Measurements from ENCODE around the gene PRRT2.

The PRRT2 gene

GRCh38 chr16:29835926-29836325 lies 23.9 kb downstream of the PRRT2 start:
- DNase-seq (ENCODE audit: low spot score), result no peak

GRCh38 chr16:29836623-29837022 lies 24.6 kb downstream of the PRRT2 start:
- DNase-seq (ENCODE audit: low spot score), result no peak

- no peak for DNase-seq (ENCODE audit: low spot score)
These were observed 25.8 kb downstream of the PRRT2 start for GRCh38 chr16:29837841-29838240.

- no peak for DNase-seq (ENCODE audit: low spot score)
These were observed 27.8 kb downstream of the PRRT2 start for GRCh38 chr16:29839822-29840221.

- no peak for DNase-seq (ENCODE audit: low spot score)
These were observed 28.2 kb downstream of the PRRT2 start for GRCh38 chr16:29840240-29840639.

GRCh38 chr16:29841631-29842030 lies 29.6 kb downstream of the PRRT2 start:
- DNase-seq (ENCODE audit: low spot score), result no peak

- DNase-seq (ENCODE audit: low spot score), result no peak
These were observed 30.8 kb downstream of the PRRT2 start for GRCh38 chr16:29842732-29843346.

GRCh38 chr16:29843931-29844330 lies 31.9 kb downstream of the PRRT2 start:
- no peak for DNase-seq (ENCODE audit: low spot score)

- DNase-seq (ENCODE audit: low spot score), result no peak
These were observed 32.8 kb downstream of the PRRT2 start for GRCh38 chr16:29844575-29845331.

GRCh38 chr16:29845656-29846055 lies 33.7 kb downstream of the PRRT2 start:
- no peak for DNase-seq (ENCODE audit: low spot score)

- peak; percentile 38 for DNase-seq (ENCODE audit: low spot score)
These were observed 36.7 kb downstream of the PRRT2 start for GRCh38 chr16:29848420-29849297.

- no peak for DNase-seq (ENCODE audit: low spot score)
These were observed 37.5 kb downstream of the PRRT2 start for GRCh38 chr16:29849505-29849904.

- no peak for DNase-seq (ENCODE audit: low spot score)
These were observed 39.0 kb downstream of the PRRT2 start for GRCh38 chr16:29850998-29851397.

GRCh38 chr16:29852654-29853053 lies 40.7 kb downstream of the PRRT2 start:
- DNase-seq (ENCODE audit: low spot score), result no peak

GRCh38 chr16:29854520-29855100 lies 42.6 kb downstream of the PRRT2 start:
- DNase-seq (ENCODE audit: low spot score), result no peak

- no peak for DNase-seq (ENCODE audit: low spot score)
These were observed 45.3 kb downstream of the PRRT2 start for GRCh38 chr16:29857133-29857760.

- no peak for DNase-seq (ENCODE audit: low spot score)
These were observed 46.3 kb downstream of the PRRT2 start for GRCh38 chr16:29858149-29858849.

GRCh38 chr16:29858974-29859373 lies 47.0 kb downstream of the PRRT2 start:
- DNase-seq (ENCODE audit: low spot score), result no peak

GRCh38 chr16:29860218-29860617 lies 48.2 kb downstream of the PRRT2 start:
- no peak for DNase-seq (ENCODE audit: low spot score)

- peak; percentile 38 for DNase-seq (ENCODE audit: low spot score)
These were observed 50.4 kb downstream of the PRRT2 start for GRCh38 chr16:29862383-29862883.
